HG03095 (cell line): ENCODE results near the gene MBLAC1.

Source experiments
- ATAC-seq: cut with Tn5 transposase; IDR thresholded peaks from one replicate; pipeline ENCODE4 v1.9.1; 2021; ENCODE audit warnings: moderate library complexity; ENCODE audit not compliant: unreplicated experiment

The MBLAC1 gene, protein sequence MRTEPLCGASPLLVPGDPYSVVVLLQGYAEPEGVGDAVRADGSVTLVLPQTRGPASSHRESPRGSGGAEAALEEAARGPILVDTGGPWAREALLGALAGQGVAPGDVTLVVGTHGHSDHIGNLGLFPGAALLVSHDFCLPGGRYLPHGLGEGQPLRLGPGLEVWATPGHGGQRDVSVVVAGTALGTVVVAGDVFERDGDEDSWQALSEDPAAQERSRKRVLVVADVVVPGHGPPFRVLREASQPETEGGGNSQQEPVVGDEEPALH

DNA sequence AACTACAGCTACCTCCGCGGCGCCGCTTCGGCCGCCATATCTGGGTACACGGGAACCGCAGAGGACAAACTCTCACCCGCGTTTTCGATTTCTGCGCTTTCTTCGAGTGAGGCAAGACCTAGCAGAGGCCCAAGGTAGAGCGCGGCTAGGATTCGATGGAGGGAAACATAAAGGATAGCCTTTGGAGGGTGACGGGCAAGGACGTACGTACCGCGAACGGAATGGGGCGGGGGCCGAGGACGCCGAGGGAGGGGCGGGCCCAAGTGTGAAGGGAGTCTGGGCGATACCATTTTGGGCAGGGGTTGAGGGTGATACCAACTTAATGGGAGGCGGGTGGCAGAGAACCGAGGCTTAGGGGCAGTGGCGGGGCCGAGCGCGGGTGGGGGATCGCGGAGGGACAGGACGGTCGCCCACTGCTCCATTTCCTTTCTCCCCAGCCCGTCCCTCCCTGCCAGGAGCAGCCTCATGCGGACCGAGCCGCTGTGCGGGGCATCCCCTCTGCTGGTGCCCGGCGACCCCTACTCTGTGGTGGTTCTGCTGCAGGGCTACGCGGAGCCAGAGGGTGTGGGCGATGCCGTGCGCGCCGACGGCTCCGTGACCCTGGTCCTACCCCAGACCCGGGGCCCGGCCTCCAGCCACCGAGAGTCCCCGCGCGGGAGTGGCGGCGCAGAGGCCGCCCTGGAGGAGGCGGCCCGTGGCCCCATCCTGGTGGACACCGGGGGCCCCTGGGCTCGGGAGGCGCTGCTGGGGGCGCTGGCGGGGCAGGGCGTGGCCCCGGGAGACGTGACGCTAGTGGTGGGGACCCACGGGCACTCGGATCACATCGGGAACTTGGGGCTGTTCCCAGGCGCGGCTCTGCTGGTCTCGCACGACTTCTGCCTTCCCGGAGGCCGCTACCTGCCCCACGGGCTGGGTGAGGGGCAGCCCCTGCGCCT, at the start of gene MBLAC1:
MBLAC1 (plus strand) TSS at position 37 of the 935 bp plus-strand sequence; CDS start at position 466, 429 bp downstream.
- ATAC-seq: peak; percentile 57

DNA sequence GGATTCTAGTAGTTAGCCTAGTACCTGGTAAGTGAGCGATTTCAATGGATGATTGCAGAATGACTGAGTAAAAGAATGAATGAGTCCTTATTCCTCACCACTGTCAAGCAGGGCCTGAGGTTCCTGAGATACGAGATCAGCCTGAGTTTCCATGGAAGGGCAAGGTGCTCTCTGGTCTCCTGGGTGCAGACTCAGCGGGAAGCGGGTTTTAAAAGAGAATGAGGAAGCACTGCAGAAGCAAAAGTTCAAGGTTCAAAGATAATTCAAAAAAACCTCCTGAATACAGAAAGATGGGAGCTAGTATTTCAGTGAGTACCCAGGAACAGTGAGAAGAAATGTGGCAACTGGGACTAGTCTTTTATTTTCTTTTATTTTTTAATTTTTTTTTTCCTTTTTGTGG, 49.6 kb upstream of the MBLAC1 start:
- no peak for ATAC-seq

DNA sequence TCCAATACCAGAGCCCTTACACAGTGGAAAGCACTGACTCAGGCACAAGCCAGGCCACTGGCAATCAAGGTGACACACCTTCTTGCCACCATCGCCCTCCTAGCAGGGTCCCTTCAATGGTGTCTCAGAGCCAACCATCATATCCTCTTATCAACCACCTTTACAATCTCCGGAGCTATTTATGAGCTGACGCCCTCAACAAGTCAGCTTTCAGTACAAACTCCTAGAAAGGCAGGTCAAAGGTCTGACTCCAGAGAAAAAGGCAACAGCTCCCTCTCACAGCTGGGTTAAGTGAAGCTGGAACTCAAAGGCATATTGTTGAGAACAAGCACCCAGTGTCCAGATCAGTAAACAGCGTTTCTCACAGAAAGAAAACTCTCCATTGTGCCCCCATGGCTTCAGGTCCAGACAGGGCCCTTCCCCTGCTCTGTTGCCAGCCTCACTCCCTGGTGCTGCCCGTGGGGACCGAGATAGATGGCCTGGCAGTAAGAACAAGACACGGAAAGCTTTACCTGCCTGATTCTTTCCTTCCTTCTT, 47.7 kb upstream of the MBLAC1 start:
- ATAC-seq: no peak

DNA sequence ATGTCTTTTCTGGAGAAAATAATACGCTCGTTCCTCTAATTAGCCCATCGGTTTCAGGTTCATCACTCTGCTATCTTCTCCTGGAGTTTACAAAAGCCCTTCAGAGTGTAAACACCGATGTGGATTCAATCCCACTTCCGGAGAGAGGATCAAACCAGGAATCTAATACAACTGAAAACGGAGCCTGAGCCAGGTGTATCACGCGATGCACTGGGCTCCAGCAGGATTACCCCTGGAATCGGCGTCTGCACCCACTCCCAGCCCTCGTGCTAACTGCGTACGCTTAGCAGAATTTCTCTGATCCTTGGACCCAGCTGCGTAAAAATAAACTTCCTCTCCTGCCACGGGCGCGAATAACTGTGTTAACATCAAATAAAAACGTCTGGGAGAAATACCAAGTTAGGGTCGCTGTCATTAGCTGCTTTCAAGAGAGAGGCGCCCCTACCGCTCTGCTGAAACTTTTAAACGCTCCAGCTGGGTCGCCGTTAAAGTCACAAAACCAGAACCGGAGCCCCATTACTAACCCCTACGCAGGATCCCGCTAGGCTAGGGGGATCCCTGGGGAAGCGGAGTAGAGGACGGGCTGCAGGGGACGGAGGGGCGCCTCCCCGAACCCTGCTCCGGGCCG, 45.7 kb upstream of the MBLAC1 start:
- peak; percentile 10 for ATAC-seq

DNA sequence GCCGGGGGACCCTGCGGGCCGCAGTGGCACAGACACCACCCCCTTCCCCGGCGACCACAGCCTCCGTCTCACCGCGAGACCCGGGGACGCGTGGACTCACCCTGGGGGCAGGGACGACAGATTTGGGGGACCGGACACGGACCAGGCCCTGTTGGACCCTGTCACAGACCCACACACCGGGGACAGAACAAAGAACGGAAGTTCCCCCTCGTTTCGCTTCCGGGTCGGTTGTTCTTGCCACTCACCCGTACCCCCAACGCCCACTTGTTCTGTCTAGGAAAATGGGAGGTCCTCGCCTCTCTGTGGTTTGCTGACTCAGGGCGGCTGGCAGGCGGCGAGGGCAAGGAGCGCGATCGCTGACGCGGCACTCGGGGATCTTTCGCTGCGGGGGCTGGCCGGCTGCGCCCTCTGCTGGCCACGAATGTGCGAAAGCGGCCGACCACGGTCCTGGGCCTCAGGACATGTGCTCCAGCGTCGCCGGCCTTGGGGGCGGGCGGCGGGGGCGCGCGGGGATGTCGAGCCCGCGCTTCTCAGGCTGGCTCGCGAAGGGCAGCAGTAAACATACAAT, 45.1 kb upstream of the MBLAC1 start, which contains the start of gene ZNF3:
ZNF3 (minus strand) TSS at position 189 of the 568 bp plus-strand sequence. CDS start 4,366 bp downstream, outside the sequence.
- peak; percentile 74 for ATAC-seq

DNA sequence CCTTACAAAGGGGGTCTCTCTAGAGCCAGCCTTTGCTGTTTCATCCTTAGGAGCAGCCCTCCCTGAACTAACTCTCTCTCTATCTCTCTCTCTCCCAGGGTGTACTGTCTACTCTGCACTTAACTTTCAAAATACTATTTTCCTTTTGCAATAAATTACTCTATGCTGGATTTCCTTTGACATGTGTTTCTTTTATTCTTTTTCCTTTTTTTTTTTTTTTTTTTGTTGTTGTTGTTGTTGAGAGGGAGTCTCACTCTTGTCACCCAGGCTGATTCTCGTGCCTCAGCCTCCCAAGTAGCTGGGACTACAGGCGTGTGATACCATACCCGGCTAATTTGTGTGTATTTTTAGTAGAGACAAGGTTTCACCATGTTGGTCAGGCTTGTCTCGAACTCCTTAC, 43.8 kb upstream of the MBLAC1 start:
- no peak for ATAC-seq

DNA sequence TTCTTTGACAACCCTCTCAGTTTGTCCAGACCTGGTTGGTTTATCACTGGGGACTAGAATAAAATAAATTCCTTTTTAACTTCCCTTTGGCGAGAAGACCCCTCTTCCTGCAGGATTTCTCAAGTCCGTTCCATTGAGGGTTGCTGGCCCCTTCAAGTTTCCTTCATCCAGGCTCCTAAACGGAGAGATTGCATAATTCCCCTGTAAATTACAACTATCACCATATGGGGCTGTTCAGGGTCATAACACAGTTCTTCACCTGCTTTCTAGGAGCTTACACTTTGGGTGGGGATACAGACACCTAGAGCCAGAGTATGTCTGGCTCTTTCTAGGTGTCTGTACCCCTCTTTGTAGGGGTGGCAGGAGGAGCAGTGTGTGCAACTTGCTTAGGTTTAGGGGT, 41.3 kb upstream of the MBLAC1 start:
- no peak for ATAC-seq

DNA sequence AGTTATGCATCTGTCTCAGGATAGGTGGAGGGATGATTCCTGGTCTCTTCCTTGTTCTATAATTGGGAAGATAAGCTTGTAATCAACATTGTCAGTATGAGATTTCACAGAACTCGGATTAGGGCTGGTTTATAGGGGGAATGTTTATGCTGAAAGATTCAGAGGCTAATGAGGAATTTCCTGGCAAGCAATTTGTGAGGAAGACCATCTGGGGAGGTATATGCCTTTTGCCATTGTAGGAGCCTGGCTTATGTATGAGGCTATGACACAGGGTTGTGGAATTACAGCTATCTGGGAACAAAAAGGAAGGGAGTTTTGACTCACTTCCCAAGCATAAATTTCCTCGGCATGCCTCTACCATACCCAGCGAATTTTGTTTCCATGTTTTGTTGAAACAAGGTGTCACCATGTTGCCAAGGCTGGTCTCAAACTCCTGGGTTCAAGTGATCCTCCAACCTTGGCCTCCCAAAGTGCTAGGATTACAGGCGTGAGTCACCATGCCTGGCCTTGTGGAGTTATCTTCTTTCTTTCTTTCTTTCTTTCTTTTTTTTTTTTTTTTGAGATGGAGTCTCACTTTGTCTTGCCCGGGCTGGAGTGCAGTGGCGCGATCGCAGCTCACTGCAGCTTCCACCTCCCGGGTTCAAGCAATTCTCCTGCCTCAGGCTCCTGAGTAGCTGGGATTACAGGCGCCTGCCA, 39.6 kb upstream of the MBLAC1 start:
- no peak for ATAC-seq

DNA sequence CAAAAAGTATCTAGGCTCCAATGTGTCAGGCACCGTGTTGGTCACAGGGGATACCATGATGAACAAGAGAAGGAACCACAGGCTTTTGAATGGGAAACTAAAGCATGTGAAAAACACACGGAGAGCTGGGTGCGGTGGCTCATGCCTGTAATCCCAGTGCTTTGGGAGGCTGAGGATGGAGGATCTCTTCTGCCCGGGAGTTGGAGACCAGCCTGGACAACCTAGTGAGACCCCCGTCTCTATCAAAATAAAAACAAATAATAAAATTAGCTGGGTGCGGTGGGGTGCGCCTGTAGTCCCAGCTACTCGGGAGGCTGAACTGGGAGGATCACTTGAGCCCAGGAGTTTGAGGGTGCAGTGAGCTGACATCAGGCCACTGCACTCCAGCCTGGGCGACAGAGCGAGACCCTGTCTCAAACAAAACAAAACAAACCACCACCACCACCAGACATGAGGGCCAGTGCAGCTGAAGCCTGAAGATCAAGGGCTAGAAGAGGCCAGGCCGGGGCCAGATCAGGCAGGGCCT, 38.6 kb upstream of the MBLAC1 start:
- ATAC-seq: no peak

DNA sequence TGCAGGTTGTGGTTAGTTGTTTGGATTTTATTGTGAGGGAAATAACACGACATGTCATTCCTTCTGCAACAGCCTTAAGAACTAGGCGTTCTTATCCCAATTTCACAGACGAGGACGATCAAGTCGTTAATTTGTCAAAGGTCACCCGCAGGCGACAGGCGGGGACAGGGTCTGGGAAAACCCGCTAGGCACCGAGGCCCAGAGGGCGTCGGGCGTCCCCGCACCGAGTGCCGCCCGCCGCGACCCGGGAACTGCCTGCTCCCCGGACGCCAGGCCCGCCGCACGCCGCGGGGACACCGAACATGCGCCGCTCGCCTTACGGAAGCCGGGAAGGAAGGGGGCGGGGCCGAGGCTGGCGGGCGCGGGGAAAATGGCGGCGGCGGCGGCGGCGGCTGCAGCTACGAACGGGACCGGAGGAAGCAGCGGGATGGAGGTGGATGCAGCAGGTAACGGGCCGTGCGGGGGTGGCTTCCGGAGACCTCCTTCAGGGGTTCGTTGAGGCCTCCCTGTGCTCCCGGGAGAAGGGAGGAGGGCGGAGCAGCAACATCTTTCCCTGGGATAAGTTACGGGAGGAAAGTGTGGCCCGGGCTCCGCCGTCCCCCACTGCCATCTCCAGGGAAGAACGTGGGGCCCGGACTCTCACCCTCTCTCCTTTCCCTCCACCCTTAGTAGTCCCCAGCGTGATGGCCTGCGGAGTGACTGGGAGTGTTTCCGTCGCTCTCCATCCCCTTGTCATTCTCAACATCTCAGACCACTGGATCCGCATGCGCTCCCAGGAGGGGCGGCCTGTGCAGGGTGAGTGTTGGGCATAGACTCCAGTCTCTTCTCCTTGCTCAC, 37.9 kb upstream of the MBLAC1 start, which contains the start of gene COPS6:
COPS6 (plus strand) TSS at position 349 of the 837 bp plus-strand sequence; CDS start at position 371, 22 bp downstream.
- ATAC-seq: peak; percentile 44

DNA sequence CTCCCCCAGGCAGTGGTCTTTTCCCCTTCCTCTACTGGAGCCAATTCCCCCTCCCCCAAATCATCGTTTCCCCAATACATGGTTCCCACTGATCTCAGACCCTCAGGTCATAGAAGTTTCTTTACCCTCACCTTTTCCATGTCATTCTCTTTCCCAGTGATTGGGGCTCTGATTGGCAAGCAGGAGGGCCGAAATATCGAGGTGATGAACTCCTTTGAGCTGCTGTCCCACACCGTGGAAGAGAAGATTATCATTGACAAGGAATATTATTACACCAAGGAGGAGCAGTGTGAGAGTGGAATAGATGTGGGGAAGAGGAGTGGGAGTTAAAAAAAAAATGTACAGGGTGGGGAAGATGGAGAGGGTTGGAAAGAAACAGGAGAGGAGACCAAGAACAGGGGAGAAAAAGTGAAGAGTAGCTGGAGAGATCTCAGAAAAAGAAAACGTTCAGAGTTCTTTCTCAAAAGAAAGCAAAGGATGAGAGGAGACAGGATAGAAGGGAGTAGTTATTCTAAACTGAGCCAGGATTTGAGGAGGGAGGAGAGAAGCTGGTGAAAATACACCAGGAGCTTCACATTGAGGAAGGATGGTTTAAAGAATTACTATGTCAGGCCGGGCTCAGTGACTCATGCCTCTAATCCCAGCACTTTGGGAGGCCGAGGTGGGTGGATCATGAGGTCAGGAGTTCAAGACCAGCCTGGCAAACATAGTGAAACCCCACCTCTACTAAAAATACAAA, 37.1 kb upstream of the MBLAC1 start:
- no peak for ATAC-seq

DNA sequence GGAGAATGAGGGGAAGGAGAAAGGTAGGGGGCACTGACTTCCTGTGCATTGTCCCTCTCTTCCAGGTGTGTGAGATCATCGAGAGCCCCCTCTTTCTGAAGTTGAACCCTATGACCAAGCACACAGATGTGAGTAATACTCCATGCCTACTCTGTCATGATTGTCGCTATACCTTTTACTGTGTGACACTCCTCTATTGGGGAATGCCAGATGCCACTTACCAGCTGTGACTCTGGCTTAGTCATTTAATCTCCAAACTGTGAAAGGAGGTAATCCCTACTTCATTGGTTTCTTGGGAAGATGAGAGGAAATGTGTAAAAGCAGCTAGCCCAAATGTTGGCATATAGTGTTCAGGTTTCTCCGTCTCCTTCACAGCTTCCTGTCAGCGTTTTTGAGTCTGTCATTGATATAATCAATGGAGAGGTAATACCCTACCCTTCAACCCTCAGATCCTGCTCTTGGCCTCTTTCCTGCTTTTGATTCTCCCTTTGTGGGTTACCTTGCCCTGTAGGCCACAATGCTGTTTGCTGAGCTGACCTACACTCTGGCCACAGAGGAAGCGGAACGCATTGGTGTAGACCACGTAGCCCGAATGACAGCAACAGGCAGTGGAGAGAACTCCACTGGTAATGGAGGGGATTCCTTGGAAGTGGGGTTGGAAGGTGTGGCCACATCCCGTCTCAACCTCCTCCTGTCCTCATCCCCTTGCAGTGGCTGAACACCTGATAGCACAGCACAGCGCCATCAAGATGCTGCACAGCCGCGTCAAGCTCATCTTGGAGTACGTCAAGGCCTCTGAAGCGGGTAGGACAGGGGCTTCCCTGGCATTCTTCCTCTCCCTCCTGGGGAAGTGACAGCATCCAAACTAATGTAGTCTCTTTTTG, 36.0 kb upstream of the MBLAC1 start:
- no peak for ATAC-seq

DNA sequence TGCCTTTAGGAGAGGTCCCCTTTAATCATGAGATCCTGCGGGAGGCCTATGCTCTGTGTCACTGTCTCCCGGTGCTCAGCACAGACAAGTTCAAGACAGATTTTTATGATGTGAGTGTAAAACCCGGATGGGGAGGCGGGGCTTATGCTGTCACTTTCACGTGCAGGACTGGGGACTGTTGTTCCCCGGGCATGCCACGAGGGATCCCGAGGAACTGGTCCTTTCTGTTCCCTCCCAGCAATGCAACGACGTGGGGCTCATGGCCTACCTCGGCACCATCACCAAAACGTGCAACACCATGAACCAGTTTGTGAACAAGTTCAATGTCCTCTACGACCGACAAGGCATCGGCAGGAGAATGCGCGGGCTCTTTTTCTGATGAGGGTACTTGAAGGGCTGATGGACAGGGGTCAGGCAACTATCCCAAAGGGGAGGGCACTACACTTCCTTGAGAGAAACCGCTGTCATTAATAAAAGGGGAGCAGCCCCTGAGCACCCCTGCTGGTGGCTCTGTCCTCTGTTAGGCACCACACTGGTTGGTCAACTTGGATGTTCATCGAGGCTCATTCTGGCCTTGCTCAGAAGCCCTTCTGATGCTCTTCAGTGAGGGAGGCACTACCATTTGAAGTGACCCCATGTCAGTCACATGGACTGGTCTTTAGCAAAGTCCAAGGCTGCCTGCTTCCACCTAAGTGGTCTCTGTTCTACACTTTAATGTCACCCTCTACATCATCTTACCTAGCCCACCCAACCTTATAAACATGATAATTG, 35.2 kb upstream of the MBLAC1 start:
- no peak for ATAC-seq

DNA sequence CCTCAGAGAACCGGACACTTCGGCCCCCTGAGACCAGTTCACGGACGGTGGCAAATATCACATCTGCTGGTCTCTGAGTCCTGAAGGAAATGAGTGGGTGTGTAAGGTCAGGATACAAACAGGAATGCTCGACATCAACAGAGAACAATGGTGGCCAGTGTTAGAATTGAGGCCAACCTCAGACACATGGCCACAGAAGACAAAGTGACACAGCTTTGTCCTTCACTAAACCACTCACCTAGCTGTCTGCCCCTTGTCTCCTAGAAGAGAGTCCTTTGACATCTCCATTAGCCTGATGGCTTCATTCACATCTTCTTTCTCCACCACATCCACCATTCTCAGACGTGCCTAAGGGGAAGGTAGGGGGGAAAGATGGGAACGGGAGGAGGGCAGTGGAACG, 33.7 kb upstream of the MBLAC1 start:
- ATAC-seq: no peak

DNA sequence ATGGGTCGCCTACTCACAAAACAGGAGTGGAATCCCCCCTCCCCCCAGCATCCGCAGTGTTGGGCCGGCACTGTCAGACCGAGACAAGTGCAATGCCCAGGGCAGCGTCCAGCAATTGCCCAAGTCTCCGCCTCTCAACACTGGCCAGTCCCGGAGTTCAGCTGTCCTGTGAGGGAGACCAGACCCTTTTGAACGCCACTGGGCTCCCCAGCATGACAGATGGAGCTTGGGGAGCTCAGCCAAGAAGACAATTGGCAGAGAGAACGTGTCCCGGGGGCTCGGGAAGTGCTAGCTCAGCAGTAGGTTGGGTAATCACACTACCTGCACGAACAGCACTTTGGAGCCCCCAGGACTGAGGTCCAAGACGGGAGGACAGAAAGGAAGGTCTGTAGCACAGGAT, 33.3 kb upstream of the MBLAC1 start:
- ATAC-seq: no peak

DNA sequence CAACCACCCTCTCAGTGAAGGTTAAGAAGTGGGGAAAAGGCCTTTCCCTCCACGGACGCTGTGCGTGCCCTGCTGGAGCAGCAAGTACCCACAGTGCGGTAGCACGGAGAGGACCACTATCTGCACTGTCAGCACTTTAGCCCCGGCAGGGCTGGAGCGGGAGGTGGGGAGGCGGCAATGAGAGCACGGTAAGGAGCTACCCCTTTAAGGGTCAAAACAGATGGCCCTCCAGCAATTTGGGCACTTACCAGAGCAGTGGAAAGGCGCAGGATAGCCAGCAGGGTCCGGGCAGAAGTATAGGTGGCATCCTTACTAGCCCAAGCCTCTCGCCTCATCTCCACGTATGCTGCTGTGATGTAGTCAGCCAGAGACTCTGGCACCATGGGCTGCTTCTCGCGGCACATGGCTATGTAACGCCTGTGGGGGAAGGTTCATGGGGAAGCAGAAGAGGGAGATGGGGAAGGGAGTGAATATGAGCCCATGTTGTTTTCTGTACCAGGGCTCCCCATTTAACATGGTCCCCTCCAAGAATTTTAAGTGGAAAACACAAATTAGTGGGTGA, 32.8 kb upstream of the MBLAC1 start:
- no peak for ATAC-seq
